Posterior cingulate gyrus (tissue), 11 donors: ENCODE measurements around the gene COL1A1.

Experiments used
- DNase-seq, 10 donors: peaks; one replicate each; pipeline versions ENCODE4 v3.0.0 to v3.0.0-alpha.2; 2020 to 2021; ENCODE audit warnings: mixed read lengths in 3 of 10
- intact Hi-C: fragments of 100-400 bp; cut with DNase I; formaldehyde crosslinking; loops from one replicate; pipeline ENCODE4 v1.15.1; 2023

COL1A1 gene

DNA sequence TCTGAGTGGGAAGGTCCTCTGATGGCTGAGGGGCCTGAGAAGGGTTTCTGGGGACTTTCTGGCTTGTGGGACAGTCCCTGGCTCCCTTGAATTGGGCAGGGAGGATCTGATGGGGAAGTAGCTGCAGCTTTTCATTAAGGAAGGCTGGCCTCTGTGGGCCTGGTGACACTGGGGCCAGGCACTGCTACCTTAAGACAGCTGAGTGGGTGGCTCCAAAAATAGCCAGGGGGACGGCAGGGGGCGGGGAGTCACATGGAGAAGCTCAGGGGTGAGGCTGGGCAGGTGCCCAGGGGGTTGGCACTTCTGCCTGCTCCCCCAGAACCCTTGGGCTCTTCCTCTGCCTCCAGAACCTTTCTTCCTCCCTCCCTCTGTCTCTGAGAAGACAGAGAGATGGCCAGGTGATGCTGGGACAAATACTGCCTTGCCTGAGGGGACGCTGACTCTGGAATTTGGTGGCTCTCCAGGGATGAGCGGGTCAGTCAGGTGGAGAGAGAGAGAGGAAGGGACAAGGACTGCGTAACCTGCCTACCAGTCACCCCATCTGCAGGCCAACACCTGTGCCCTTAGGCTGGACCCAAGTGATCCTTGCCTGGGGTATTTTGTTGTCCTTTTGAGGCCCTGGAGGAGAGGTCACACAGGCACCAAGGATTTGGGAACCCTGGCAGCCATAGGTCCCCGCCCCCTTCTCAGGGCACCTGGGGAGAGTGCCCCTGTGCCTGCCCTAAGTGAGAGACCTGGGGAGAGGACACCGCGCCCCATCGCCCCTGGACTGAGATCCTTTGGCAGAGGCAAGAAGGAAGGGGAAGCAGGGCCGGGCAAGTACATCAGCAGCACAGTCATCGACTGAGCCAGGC is 37.4 kb downstream of the COL1A1 start:
- intact Hi-C loops, result no loop called here
- DNase-seq, result peak in 1 of 10 donors; percentile 52

DNA sequence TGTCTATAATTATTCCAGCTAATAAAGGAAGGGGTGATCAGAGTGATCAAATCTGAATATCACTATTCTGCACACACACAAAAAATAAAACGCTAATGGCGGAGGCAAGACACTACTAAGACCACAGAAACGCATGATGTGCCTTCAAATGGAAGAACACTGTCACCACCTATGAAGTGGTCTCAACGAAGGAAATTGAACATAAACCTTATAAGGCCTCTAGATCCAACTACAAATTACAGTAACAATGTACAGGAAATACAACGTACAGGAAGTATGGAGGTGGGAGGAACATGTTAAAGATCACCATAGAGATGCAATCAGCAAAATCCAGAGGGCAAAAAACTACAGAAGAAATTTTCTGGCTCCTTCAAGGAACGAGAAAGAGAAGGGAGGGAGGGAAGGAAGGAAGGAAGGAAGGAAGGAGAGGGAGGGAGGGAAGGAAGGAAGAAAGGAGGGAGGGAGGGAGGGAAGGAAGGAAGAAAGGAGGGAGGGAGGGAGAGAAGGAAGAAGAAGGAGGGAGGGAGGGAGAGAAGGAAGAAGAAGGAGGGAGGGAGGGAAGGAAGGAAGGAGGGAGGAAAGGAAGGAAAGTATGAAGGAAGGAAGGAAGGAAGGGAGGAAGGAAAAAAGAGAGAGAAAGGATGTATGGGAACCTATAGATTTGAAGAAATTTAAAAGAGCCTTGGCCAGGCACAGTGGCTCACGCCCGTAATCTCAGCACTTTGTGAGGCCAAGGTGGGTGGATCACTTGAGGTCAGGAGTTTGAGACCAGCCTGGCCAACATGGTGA is 38.8 kb downstream of the COL1A1 start:
- DNase-seq, result peak in 1 of 10 donors; percentile 58
- intact Hi-C loops, result no loop called here

DNA sequence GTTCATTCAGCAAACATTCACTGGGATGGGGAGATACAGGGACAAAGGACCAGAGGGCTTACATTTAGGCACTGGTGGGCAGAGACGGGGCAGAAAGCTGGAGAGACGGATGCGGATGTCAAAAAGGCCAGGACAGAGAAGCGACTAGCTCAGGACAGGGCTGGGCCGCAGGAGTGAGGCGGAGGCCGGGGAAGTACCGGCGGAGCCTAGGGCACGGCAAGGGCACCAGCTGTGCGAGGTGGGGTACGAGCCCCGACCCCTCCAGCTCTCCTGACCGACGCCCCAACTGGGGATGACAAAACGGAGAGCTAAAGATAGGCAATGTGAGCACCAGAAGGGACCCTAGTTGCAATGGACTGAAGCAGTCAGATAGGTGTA is 39.5 kb downstream of the COL1A1 start:
- intact Hi-C loops, result loop anchor here (1.0 to 2.0 kb wide), 3 partner anchors 11 to 67 kb away; partner anchors contain the start of gene PDK2
- DNase-seq, result peak in 1 of 10 donors; percentile 80

DNA sequence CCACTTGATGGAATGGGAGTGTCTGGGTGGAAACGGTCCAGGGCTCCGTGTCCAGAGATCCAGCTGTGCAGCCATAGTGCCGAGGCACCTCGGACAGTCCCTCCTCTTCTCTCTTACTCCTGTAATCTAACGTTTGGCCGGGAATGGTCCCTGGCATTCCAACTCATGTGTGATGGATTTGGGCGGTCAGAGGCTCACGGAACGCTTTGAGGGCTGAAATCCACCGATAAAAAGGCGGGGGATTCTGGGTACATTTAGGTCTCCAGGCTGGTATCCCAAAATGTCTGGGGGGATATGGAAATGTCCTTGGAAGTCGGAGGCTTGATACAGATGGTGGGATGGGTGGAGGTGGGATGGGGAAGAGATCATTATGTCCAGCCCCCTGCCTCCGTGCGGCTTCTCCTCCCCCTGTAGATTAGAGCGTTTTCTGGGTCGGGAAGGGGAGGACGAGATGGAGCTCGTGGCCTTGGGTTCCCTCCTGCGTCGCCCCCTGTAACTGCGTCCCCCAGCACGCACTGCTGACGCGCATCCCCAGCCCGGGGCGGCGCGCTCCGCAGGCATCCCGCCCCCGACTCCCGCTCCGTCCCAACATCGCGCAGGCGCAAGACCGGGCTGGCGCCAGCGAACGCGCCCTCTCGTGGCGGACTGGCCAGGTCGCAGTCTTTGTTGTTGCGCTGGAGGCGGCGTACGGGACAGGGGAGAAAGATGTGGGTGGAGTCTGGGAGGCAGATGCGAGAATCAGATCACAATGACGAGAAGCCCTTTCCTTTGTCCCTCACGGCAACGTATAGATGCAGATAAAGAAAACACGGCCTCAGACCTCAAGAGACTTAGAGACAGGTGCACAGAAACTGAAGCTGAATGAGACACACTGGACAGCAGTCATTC is 40.2 kb downstream of the COL1A1 start:
- intact Hi-C loops, result loop anchor here (1.0 to 2.0 kb wide), 3 partner anchors 10 to 66 kb away; partner anchors contain the start of gene PDK2
- peak; percentile 88 to 99 (median 92) for DNase-seq

DNA sequence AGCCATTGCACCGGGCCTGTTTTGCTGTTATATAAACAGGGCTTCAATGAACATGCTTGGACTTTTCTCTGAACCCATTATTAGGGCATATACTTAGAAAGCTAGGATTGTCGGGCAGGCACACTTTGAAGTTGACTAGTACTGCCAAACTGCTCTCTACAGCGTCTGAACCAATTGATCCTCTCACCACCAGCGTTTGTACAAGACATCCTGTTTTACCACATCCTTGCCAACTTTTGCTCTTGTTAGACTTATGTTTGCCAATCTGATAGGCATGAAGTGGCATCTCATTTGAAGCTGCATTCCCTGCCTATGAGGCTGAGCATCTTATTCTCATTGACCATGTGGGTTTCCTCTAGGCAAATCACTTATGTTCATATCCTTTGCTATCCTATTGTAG is 43.5 kb downstream of the COL1A1 start:
- DNase-seq, result no peak
- intact Hi-C loops, result no loop called here

DNA sequence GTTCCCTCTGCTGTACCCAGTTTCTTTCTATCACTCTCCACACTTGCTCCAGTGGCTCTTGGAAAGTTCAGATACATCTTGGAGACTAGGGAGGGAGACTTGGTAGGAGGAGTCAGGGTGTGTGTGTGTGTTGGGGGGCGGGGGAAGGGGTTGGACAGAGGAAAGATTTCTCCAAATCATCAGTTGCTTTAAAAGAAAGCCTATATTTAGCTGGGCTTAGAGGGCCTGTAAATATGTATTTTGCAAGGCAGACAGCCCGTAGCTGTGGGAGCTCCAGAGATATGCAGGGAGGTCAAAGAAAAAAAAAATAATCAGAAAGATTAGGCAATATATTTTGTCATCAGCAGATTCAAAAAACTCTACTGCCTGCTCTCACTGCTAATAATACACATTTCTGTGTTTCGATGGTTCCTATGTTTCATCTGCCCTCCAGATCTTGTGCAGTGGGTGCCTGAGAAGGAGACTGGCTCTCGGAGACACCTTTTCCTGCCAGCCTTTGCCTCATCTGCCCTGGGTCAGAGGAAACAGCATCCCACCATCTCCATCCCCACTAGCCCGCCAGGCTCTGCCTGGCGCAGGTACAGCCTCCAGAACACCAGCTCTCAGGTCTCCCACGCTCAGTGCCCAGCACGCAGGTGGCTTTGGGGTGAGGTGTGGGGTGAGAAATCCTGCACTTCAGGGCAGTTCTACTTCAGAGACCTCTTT is 46.2 kb downstream of the COL1A1 start:
- DNase-seq, result peak in 1 of 10 donors; percentile 62

DNA sequence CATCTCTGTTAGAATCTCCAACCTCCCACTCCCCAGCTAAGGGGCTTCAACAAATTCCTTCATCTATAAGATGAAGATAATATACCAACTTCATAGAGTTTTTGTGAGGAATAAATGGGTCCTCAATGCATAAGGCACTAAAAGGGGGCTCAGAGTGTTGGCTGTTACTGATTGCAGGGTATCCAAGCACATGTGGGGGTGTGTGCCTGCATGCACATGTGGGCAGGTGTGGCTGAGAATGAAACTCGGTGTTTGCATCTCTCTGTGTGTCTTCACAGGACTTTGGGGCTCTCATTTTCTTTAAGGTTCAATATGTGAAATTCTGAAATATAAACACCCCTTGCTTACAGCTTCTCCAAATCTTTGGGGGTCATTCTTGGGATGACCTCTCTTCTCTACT is 46.8 kb downstream of the COL1A1 start:
- no peak for DNase-seq
- intact Hi-C loops, result no loop called here

More for the DNA sequence above, 46.2 kb downstream of the COL1A1 start:
- intact Hi-C loops, result no loop called here

DNA sequence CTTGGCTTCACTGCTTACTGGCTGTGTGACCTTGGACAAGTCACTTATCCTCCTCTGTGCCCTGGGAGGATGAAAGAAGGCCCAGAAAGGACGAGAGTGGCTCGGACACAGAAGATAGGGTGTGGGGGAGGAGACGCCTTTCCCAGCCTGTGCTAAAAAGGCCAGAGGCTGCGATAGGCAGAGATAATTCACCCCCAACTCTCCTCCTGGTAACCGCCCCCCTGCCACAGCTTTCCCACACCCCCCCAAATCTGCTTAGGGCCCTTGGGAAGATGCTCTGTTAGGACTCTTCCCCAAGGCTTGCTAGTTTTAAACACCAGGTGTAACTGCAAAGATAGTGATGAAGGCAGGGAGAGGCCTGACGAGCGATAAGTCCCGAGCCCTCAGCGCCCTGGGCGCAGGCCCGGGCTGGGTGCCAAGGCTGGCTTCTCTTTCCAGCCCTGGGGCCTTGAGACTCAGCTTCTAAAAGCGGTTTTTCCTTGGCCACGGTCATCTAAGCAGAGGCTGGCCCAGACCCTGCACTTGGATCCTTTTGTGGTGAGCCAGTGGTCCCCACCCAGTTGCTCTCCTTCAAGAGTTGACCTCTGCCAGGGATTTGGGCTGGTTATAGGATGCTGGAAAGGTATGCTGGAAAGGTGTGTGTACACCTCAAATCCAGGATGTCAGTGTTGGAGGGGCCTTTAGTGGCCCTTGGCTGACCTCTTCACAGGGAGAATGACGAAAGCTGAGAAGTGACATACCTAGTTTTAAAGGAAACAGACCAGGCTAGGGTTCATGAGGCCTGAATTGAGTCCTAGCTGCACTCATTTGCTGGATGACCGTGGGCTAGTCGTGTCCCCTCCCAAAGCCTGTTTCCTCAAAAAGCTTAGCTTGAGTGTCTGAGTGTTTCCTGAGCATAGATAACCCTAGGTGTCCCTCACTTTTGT is 47.5 kb downstream of the COL1A1 start:
- peak in 1 of 10 donors; percentile 60 for DNase-seq

DNA sequence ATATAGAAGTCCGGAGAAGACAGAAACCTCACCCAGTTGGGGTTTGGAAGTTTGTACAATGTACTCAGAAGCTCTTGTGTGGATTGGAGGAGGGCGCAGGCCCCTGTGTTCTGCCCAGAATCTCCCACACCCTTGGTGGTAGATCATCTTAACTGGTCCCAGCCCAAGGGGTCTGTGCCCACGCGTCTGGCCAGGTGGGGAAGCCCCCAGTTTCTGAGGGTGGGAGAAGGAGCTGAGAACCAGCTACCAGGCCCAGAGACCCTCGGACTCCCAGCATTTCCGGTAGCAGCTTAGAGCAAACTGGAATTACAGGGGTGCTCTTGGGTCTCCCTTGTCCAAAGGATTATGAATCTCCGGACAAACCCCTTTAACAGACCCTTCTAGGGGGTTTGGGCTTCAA is 48.7 kb downstream of the COL1A1 start:
- intact Hi-C loops, result no loop called here
- peak in 1 of 10 donors; percentile 55 for DNase-seq

More for the DNA sequence above, 47.5 kb downstream of the COL1A1 start:
- intact Hi-C loops, result no loop called here

DNA sequence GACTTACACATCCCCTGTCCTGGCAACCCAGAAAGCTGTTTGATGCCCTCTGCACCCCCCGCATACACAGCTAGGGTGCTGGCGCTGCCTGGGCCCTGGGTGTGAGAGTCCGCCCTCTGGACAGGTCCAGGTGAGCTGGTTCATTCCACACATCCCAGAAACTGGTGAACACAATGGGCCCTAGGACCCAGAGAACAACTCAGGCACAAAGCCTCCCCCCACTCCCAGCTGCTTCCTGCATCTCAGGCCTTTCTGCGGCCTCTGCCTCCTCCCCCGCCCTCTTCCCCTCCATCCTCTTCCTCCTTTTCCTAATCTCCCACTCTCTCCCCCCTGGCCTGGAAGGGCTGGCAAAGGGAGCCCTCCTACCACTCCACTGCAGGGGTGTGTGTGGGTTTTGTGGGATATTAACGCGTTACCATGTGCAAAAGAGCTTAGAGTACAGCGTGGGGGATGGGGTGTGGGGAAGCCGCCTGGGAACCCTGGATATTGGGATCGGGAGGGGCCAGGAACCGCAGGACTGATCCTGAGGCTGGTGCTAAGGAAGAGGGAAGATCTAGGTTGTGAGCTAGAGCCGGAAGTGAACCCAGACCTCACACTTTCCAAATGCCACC is 49.4 kb downstream of the COL1A1 start:
- DNase-seq, result peak; percentile 85 to 98 (median 90)
- intact Hi-C loops, result loop anchor here (1.0 to 2.0 kb wide), 2 partner anchors 9 to 57 kb away; partner anchors contain the start of gene PDK2

DNA sequence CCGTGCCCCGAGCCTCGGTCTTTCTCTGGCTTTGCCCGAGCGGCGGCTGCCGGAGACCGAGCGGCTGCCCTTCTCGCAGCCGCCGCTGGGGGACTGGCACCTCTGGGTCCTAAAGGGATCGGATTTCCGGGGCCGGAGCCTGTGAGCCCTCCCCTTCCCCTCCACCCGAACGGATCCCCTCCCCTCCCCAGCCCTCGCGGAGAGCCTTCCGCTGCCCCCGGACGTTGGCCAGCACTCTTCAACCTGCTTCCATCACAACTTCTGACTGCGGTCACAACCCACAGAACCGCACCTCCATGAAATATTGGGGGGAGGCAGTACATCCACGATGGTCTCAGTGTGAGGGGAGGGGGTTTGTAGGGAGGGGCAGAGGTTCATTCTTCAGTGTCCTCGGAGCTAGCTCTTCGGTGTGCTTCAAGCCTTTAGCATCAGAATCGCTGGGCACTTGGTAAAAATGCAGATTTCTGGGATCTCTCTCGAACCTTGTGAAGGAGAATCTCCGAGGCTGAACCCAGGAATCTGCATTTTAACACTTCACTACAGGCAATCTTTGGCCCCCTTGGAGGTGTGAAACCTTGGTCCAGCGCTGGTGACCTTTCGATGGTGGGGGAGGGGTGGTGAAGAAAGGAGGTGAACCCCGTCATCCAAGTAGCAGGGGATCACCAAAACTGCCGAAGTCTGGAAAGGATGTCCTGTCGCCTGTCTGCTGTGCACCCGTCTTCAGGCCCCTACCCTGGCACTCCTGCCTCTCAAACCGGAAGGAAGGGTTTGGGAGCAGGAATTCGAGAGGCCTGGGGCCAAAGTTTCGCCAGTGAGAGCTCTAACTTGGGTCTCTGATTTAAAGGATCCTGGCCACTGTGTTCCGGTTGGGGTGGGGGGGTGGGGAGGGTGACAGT is 50.1 kb downstream of the COL1A1 start:
- peak; percentile 86 to 98 (median 90) for DNase-seq
- intact Hi-C loops, result loop anchor here (1.0 to 2.0 kb wide), 2 partner anchors 10 to 56 kb away; partner anchors contain the start of gene PDK2

DNA sequence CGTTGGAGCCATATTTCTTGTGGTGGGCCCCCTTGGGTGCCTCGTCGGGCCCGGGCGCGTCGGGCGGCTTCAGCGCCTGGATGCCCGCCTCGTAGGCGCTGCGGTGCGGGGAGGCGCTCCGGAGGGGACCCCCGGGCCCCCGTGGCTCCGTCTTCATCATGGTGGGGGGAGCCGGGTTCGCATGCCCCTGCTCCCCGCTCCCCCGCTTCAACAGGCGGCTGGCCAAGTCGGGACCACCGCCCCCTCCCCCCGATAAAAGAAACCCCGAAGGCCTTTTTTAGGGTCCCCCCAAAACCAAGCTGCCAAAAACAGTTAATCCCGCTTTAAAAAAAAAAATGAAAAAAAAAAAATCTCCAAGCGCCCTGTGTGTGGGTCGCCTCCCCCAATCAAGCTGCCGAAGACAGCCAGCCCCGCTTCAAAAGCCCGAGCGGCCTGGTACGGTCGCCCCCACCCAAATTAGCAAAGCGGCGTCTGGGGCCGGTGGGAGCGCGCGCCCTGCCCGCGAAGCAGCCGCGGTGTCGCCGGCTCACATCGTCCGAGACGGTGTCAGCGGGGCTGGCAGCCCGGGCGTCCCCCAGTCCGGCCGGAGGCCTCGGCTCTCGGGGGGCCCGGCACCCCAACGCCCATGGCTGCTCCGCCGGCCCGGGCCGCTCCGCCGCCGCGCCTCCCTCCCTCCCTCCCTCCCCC is 50.9 kb downstream of the COL1A1 start, which contains the start of gene PPP1R9B:
TSS of gene PPP1R9B (minus strand) at position 324 of the 687 bp plus-strand sequence. CDS start at position 160, 164 bp downstream.
- DNase-seq, result peak in 1 of 10 donors; percentile 80
- intact Hi-C loops, result loop anchor here (1.0 to 2.0 kb wide), 2 partner anchors 11 to 56 kb away; partner anchors contain the start of gene PDK2

DNA sequence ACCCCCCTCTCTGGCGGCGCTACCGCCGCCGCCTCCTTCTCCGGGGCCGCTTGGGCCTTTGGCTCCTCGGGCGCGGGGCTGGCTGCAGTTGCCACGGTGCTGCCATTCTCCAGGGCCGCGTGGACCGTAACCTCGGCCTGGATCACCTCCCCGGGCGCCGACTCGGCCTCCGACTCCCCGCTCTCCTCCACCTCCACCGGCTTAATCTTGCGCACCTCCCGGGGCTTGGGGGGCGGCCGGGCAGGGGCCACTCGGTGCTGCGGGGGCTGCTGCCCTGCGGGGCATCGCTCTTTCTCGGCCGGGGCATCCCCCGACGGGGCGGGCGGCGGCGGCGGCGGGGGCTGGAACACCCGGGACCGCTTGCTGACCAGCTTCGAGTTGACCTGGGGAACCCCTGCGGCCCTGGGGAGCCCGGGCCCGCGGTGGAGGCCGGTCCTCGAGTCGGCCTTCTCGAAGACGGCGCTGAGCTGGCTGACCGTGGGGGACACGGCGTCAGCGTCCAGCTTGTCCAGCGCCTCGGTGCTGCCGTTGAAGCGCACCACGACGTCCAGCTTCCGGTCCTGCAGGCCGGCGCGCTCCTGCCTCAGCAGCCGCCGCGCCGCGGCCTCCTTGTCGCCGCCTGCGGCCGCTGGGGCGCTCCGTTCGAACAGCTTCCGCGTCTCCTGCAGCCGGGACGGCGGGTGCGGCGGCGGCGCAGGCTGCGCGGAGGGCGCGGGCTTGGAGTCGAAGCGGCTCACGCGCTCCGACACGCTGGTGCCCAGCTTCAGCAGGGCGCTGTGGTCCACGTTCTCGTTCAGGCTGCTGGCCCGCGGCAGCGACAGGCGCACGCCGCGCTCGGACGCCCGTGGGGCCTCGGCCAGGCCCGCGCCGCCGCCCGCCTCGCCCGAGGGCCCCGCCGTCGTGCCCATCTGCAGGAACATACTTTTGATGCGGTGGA is 51.7 kb downstream of the COL1A1 start:
- DNase-seq, result peak in 7 of 10 donors; percentile 37 to 93 (median 52)
- intact Hi-C loops, result loop anchor here (2.0 kb wide), 1 partner anchor 55 kb away; the partner anchor contains the start of gene PDK2

DNA sequence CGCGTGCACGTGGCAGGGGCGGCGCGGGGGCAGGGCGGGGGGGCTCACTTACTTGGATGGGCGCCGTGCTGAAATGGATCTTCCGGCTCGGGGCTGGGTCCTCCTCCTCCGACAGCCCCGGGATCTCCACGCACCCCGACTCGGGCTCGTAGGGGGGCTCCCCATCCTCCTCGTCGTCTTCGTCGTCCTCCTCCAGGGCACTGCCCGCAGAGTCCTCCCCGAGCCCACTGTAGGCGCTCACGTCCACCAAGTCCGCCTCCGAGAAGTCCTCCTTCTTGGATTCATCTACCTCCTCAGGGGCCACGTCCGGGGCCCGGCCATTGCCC is 52.4 kb downstream of the COL1A1 start:
- no peak for DNase-seq
- intact Hi-C loops, result no loop called here
